Measurements from ENCODE around the gene BTF3. TPM values are rescaled to one million over a fixed set of nuclear protein-coding genes. Genes with fewer than 3 reads are reported as not detected.

The BTF3 gene
- total and polyA plus RNA-seq, 12 donors: 283 to 714 (median 399) TPM

DNA sequence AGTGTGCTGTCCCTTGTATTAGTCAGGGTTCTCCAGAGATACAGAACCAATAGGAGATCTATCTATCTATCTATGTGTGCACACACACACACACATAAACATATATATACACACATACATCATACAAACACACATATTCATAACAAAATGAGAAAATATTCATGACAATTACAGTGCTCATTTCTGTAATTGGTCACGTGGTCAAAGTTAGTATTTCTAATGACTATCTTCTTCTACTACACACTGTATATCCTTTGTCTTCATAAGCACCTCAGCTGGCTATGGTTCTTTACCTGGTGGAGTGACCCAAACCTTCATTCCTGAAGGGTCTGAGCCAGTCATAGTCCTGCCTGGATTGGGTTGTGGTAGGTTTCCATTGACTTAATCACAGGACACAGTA lies 17.7 kb upstream of the BTF3 start:
- no peaks in the 10 kb centered on the region for H3K4me1 ChIP-seq
- DNase-seq (no peak), ATAC-seq (no peak)
- no peak overlapping the region for H3K27ac ChIP-seq
- no peaks in the 10 kb centered on the region for H3K36me3 ChIP-seq
- no peak overlapping the region for H3K4me3 ChIP-seq
- TF ChIP-seq, protein P1, sequence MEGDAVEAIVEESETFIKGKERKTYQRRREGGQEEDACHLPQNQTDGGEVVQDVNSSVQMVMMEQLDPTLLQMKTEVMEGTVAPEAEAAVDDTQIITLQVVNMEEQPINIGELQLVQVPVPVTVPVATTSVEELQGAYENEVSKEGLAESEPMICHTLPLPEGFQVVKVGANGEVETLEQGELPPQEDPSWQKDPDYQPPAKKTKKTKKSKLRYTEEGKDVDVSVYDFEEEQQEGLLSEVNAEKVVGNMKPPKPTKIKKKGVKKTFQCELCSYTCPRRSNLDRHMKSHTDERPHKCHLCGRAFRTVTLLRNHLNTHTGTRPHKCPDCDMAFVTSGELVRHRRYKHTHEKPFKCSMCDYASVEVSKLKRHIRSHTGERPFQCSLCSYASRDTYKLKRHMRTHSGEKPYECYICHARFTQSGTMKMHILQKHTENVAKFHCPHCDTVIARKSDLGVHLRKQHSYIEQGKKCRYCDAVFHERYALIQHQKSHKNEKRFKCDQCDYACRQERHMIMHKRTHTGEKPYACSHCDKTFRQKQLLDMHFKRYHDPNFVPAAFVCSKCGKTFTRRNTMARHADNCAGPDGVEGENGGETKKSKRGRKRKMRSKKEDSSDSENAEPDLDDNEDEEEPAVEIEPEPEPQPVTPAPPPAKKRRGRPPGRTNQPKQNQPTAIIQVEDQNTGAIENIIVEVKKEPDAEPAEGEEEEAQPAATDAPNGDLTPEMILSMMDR (IDR thresholded peaks at IDR 0.05): no peak
- H3K27me3 ChIP-seq: peaks cover 0 to 33% (median 14%) of the 10 kb centered on the region in 7 donors
- 93 to 97% methylated on average over 1 of the region's 1 CpG for WGBS, 2 donors
- no peaks in the 10 kb centered on the region for H3K9me3 ChIP-seq
- intact Hi-C loops (cut with DNase I): no loop called here

DNA sequence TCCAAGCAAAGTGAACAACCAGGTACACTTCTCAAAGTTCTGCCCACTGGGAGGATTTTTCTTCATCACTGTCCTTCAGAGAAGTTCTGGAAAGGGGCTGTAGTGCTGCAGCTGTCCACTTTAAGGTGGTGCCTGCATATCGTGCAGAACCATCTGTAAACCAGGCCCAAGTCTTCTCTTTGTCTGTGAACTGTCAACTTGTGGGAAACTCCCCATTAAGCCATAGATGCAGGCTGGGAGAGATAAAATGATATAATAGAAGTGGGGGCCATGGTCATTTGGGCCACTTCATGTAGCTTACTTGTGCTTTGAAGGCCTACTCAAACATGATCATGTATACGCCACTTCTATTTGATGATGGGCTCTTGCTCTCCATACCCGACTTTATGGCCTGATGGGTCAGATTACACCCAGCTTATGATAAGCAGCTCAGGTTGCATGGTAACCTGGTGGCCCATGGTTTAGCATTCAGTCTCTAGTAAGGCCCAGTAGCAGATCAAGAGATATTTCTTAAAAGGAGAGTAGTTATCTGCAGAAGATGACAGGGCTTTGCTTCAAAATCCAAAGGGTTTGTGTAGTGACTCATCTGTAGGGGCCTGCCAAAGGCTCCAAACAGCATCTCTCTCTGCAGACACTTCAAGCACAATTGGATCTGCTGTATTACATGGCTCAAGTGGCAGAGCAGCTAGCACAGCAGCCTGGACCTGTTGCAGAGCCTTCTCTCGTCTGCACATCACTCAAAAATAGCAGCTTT lies 15.7 kb upstream of the BTF3 start:
- Histone ChIP-seq H3K27ac (no peak overlapping the region), H3K36me3 (no peaks in the 10 kb centered on the region), H3K4me3 (no peak overlapping the region), H3K27me3 (peaks cover 0 to 39% (median 14%) of the 10 kb centered on the region in 7 donors), H3K9me3 (no peaks in the 10 kb centered on the region), H3K4me1 (no peaks in the 10 kb centered on the region)
- 77 to 80% methylated on average over 4 of the region's 4 CpGs for WGBS, 2 donors
- TF ChIP-seq, protein P1 (IDR thresholded peaks at IDR 0.05): no peak
- ATAC-seq: no peak
- no peak for DNase-seq
- intact Hi-C loops (cut with DNase I): no loop called here

DNA sequence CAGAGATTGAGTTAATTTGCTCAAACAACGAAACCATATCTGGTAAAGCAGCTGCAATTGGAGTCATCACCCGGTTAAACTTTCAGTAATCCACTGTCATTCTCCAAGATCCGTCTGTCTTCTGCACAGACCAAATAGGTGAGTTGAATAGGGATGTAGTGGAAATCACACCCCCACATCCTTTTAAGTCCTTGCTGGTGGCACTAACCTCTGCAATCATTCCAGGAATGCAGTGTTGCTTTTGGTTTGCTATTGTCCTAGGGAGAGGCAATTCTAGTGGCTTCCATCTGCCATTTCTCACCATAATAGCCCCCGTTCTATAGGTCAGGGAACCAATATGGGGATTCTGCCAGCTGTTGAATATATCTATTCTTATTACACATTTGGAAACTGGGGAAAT lies 14.6 kb upstream of the BTF3 start:
- Histone ChIP-seq H3K36me3 (no peaks in the 10 kb centered on the region), H3K27me3 (peaks cover 0 to 32% (median 16%) of the 10 kb centered on the region in 7 donors), H3K4me3 (no peak overlapping the region), H3K4me1 (no peaks in the 10 kb centered on the region), H3K27ac (no peak overlapping the region), H3K9me3 (no peaks in the 10 kb centered on the region)
- intact Hi-C loops (cut with DNase I): no loop called here
- WGBS, 2 donors: 75 to 78% methylated on average over 4 of the region's 4 CpGs
- ATAC-seq: no peak
- no peak for DNase-seq
- TF ChIP-seq, protein P1 (IDR thresholded peaks at IDR 0.05): no peak

DNA sequence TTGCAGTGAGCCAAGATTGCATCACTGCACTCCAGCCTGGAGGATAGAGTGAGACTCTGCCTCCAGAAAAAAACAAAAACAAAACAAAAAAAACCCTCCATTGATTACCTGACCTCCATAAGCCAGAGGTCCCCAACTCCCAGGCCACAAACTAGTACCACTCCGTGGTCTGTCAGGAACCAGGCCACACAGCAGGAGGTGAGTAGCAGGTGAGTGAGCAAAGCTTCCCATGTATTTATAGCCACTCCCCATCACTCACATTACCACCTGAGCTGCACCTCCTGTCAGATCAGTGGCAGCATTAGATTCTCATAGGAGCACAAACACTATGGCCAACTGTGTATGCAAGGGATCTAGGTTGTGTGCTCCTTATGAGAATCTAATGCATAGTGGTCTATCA lies 13.7 kb upstream of the BTF3 start:
- no peak for ATAC-seq
- intact Hi-C loops (cut with DNase I): no loop called here
- TF ChIP-seq, protein P1 (IDR thresholded peaks at IDR 0.05): no peak
- Histone ChIP-seq H3K4me3 (no peak overlapping the region), H3K27me3 (peaks cover 0 to 27% (median 19%) of the 10 kb centered on the region in 7 donors), H3K9me3 (no peaks in the 10 kb centered on the region), H3K27ac (no peak overlapping the region), H3K4me1 (no peaks in the 10 kb centered on the region), H3K36me3 (no peaks in the 10 kb centered on the region)
- 83 to 87% methylated on average over 1 of the region's 1 CpG for WGBS, 2 donors
- no peak for DNase-seq
